Measurements from ENCODE around the gene KCNK2. TPM values are rescaled to one million over a fixed set of nuclear protein-coding genes. Genes with fewer than 3 reads are reported as not detected.

The KCNK2 gene
- total RNA-seq, 1 experiment from 2014 or later: 0.18 TPM

- intact Hi-C loops (cut with micrococcal nuclease; ENCODE audit: unreplicated experiment): no loop called here
Measured at GRCh38 chr1:215109171-215109570, 26.6 kb downstream of the KCNK2 start.

GRCh38 chr1:215111916-215112315 is 29.4 kb downstream of the KCNK2 start:
- intact Hi-C loops (cut with micrococcal nuclease; ENCODE audit: unreplicated experiment): no loop called here
- Mint-ChIP-seq H3K9me3 (ENCODE audit: unreplicated experiment) (no peaks in the 10 kb centered on the region), H3K27ac (ENCODE audit: unreplicated experiment) (no peak overlapping the region), H3K4me1 (ENCODE audit: low read depth, unreplicated experiment) (no peaks in the 10 kb centered on the region), H3K36me3 (ENCODE audit: insufficient read depth, unreplicated experiment) (no peaks in the 10 kb centered on the region), H3K4me3 (ENCODE audit: unreplicated experiment) (no peak overlapping the region), H3K27me3 (ENCODE audit: insufficient read depth, unreplicated experiment) (no peaks in the 10 kb centered on the region)
- no TSS peak for BruUV-seq (replicated peaks)
- ChIA-PET CTCF (no interaction called here), POLR2A (no interaction called here)
- H3K4me3 ChIP-seq (ENCODE audit: low read depth, low read length): no peak overlapping the region
- TF ChIP-seq CTCF (IDR thresholded peaks at IDR 0.05; ENCODE audit: insufficient read depth in 1 of 2, low read depth in 1 of 2, low read length in 1 of 2, severe bottlenecking in 1 of 2, unreplicated experiment in 1 of 2): no peak
- no peaks in the 10 kb centered on the region for H3K9me3 ChIP-seq
- no peaks in the 10 kb centered on the region for H3K27me3 ChIP-seq (replicated peaks; ENCODE audit: control insufficient read depth, insufficient read depth, low read length)
- no peak for DNase-seq
- H3K4me1 ChIP-seq: no peaks in the 10 kb centered on the region
- no peaks in the 10 kb centered on the region for H3K36me3 ChIP-seq (ENCODE audit: control insufficient read depth, insufficient read depth, low read length)

More at GRCh38 chr1:215109171-215109570, 26.6 kb downstream of the KCNK2 start:
- Mint-ChIP-seq H3K9me3 (ENCODE audit: unreplicated experiment) (no peaks in the 10 kb centered on the region), H3K4me3 (ENCODE audit: unreplicated experiment) (no peak overlapping the region), H3K36me3 (ENCODE audit: insufficient read depth, unreplicated experiment) (no peaks in the 10 kb centered on the region), H3K27ac (ENCODE audit: unreplicated experiment) (no peak overlapping the region), H3K4me1 (ENCODE audit: low read depth, unreplicated experiment) (no peaks in the 10 kb centered on the region), H3K27me3 (ENCODE audit: insufficient read depth, unreplicated experiment) (no peaks in the 10 kb centered on the region)
- Histone ChIP-seq H3K27me3 (replicated peaks; ENCODE audit: control insufficient read depth, insufficient read depth, low read length) (no peaks in the 10 kb centered on the region), H3K9me3 (no peaks in the 10 kb centered on the region), H3K4me3 (ENCODE audit: low read depth, low read length) (no peak overlapping the region), H3K4me1 (no peaks in the 10 kb centered on the region), H3K36me3 (ENCODE audit: control insufficient read depth, insufficient read depth, low read length) (no peaks in the 10 kb centered on the region)
- BruUV-seq (replicated peaks): no TSS peak
- ChIA-PET POLR2A (no interaction called here), CTCF (no interaction called here)
- DNase-seq: no peak
- no peak for TF ChIP-seq CTCF (IDR thresholded peaks at IDR 0.05; ENCODE audit: insufficient read depth in 1 of 2, low read depth in 1 of 2, low read length in 1 of 2, severe bottlenecking in 1 of 2, unreplicated experiment in 1 of 2)

- Histone ChIP-seq H3K9me3 (no peaks in the 10 kb centered on the region), H3K27me3 (replicated peaks; ENCODE audit: control insufficient read depth, insufficient read depth, low read length) (no peaks in the 10 kb centered on the region), H3K4me3 (ENCODE audit: low read depth, low read length) (no peak overlapping the region), H3K36me3 (ENCODE audit: control insufficient read depth, insufficient read depth, low read length) (no peaks in the 10 kb centered on the region), H3K4me1 (no peaks in the 10 kb centered on the region)
- Mint-ChIP-seq H3K4me1 (ENCODE audit: low read depth, unreplicated experiment) (no peaks in the 10 kb centered on the region), H3K9me3 (ENCODE audit: unreplicated experiment) (no peaks in the 10 kb centered on the region), H3K4me3 (ENCODE audit: unreplicated experiment) (no peak overlapping the region), H3K27me3 (ENCODE audit: insufficient read depth, unreplicated experiment) (peaks cover 4% of the 10 kb centered on the region), H3K27ac (ENCODE audit: unreplicated experiment) (no peak overlapping the region), H3K36me3 (ENCODE audit: insufficient read depth, unreplicated experiment) (no peaks in the 10 kb centered on the region)
- no TSS peak for BruUV-seq (replicated peaks)
- POLR2A ChIA-PET: no interaction called here
- intact Hi-C loops (cut with micrococcal nuclease; ENCODE audit: unreplicated experiment): no loop called here
- no peak for DNase-seq
- no peak for TF ChIP-seq CTCF (IDR thresholded peaks at IDR 0.05; ENCODE audit: insufficient read depth in 1 of 2, low read depth in 1 of 2, low read length in 1 of 2, severe bottlenecking in 1 of 2, unreplicated experiment in 1 of 2)
- CTCF ChIA-PET: no interaction called here
Measured at GRCh38 chr1:215113776-215114153, 31.2 kb downstream of the KCNK2 start.
